GM12872 (cell line): ENCODE data around the gene TULP4.

ENCODE experiments used
- TF ChIP-seq, protein P1 (sequence below): IDR thresholded peaks from 3 replicates; pipeline ENCODE4 v1.5.1; 2011; ENCODE audit warnings: low read depth, mild to moderate bottlenecking, low read length, moderate library complexity; ENCODE audit not compliant: insufficient read depth

Gene TULP4

DNA sequence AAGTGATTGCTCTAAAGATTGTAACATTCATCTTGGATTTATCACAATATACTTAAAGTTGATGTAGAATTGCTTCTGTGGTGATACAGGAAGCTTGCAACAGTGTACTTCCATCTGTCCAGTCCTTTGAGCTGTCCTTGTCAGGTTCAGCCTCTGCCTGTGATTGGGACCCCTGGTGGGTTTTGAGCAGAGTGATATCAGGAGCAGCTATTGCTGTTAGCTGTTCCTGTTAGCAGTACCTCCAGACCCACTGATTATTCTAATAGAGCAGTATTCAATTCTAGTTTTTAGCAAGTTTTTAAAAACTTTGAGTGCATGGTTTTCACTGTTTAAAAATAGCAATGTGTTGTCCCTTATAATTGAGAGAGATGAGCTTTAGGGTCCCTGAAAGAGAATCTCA lies 48.8 kb downstream of the TULP4 start:
- TF ChIP-seq, protein P1, sequence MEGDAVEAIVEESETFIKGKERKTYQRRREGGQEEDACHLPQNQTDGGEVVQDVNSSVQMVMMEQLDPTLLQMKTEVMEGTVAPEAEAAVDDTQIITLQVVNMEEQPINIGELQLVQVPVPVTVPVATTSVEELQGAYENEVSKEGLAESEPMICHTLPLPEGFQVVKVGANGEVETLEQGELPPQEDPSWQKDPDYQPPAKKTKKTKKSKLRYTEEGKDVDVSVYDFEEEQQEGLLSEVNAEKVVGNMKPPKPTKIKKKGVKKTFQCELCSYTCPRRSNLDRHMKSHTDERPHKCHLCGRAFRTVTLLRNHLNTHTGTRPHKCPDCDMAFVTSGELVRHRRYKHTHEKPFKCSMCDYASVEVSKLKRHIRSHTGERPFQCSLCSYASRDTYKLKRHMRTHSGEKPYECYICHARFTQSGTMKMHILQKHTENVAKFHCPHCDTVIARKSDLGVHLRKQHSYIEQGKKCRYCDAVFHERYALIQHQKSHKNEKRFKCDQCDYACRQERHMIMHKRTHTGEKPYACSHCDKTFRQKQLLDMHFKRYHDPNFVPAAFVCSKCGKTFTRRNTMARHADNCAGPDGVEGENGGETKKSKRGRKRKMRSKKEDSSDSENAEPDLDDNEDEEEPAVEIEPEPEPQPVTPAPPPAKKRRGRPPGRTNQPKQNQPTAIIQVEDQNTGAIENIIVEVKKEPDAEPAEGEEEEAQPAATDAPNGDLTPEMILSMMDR, result no peak

DNA sequence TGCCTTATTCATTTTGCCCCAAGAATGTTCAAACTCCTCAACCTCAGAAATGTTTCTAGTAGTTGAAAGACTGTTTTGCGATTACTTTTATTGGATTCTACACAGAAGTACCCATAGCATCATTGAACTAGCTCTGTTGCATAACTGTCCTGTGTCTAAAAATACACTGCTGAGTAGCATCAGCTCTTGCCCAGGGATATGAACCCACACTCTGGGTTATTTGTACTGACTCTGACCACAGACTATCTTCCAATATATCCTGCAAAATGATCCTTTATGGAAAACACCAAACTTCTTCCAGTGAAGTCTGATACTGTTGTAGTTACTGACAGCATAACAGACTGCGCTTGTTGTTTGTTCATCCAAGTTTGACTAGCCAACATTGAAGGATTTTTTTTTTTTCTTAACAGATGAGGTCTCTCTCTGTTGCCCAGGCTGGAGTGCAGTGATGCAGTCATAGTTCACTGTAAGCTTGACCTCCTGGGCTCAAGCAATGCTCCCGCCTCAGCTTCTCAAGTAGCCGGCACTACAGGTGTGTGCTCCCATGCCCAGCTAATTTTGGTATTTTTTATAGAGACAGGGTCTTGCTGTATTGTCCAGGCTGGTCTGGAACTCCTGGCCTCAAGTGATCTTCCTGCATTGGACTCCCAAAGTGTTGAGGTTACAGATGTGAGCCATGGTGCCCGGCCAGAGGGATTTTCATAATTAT lies 49.9 kb downstream of the TULP4 start:
- TF ChIP-seq, protein P1, result no peak

DNA sequence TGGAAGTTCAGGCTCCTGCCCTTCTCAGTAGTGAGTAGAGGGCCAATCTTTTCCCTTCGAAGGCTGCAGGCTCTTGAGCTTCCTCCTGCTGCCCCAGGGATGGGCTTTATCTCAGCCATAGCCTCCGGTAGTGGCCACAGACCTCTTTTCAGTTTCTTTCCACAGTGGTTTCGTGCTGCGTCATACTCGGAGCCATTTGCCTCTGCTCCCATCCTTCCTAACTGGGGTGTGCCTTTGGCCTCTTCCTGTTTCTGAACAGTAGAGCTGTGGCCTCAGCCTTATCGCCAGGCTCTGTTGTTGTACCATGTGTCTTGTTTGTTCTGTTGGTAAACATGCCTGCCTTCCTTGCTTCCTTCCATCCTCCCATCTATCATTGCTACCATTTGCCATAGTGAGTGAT lies 54.1 kb downstream of the TULP4 start:
- TF ChIP-seq, protein P1, result no peak

DNA sequence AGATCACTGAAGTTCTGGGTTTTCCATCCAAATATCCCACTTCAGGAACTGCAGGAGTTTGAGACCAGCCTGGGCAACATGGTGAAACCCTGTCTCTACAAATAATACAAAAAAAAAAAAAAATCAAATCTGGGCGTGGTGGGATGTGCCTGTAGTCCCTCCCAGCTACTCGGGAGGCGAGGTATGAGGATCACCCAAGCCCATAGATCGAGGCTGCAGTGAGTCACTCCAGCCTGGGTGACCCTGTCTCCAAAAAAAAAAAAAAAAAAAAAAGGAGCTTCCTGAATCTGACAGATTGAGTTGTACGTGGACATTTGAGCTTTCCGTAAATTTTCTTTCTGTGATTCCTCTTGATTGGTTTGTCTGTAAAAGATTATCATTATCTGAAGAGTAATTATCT lies 55.6 kb downstream of the TULP4 start:
- TF ChIP-seq, protein P1, result no peak

DNA sequence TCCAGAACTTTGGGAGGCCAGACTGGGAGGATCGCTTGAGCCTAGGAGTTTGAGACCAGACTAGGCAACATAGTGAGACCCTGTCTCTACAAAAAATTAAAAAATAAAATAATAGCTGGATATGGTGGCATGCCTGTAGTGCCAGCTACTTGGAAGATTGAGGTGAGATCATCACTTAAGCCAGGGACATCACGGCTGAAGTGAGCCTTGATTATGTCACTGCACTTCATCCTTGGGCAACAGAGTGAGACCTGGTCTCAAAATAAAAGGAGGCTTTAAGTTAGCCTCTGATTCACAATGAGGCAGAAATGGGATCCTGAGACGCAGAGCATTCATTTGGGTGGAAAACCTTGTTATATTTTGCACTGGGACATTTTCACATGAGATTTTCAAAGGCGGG lies 57.0 kb downstream of the TULP4 start:
- TF ChIP-seq, protein P1, result no peak

DNA sequence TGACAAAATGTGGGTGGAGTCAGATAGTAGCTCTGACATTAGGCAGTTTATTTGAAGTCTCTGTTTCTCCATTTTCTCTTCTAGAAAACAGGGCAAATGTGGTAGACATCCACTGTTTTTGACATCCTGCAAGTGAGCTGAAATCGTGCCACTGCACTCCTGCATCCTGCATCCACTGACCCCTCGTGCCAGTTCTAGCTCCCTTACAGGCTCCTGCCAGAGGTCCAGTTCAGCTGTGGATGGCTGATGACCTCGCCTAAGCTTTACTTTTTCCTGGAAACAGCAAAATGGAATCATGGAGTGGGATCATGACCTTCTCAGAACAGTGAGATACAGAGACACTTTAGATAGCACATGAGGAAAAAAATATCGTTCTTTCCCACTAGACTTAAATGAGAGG lies 58.5 kb downstream of the TULP4 start:
- TF ChIP-seq, protein P1, result no peak

DNA sequence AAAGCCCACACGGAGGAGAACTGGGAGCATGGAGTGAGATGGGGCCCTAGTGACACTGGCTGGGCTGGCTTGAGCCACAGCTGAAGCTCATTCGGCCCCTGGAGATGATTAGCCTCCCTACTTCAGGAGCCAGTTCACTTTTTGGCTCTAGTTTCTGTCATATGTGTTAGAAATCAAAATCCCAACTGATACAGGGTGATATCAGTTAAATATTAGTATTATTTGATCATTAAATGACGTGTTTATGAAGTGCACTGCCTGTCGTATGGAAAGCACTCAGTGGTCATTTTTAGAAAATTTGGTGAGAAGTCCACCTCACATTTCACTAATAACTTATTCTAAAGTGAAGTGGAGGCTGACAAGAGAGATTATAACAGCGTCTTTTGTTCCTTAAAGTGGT lies 59.0 kb downstream of the TULP4 start:
- TF ChIP-seq, protein P1, result no peak

DNA sequence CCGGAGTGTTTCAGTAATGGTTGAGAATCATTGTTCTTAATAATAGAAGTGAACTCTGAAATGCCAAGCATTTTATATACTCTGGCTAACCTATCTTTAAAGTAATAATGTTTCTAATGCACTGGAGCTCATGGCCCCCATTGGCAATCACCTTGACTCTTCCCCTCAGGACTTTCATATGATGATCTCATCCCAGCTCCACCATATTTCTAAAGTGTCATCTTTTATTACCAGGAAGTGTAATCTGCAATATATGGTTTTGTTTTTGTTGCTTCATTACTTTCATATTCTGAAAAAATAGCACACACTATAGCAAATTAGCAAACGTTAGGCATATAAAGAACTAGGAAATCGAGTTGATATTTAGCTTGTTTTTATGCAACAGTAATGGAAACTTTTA lies 60.3 kb downstream of the TULP4 start:
- TF ChIP-seq, protein P1, result no peak
